ENCODE results near the gene FKBP1B.

The FKBP1B gene

GRCh38 chr2:24046930-24047702 is 2.4 kb upstream of the FKBP1B start, which contains the start of gene WDCP:
WDCP (minus strand) TSS chr2:24047391; CDS start chr2:24039494, 7,897 bp downstream.
- H2BK120ac ChIP-seq (ENCODE audit: low read depth, low read length) = no peak within 1 kb of the TSS
- no peaks in the 10 kb centered on the region for H3K9me3 ChIP-seq (replicated peaks in 1 of 2; ENCODE audit: control insufficient read depth in 2 of 2, insufficient read depth in 1 of 2, low read depth in 1 of 2, low read length in 2 of 2)
- H4K91ac ChIP-seq (ENCODE audit: low read depth, low read length, poor library complexity) = no peak within 1 kb of the TSS
- H3K27ac ChIP-seq (replicated peaks; ENCODE audit: low read length) = no peak within 1 kb of the TSS
- H3K23ac ChIP-seq (ENCODE audit: low read depth, low read length, poor library complexity) = peak within 1 kb of the TSS; percentile 73
- peaks cover 4% of the 10 kb centered on the region for H3K79me1 ChIP-seq (ENCODE audit: low read depth, low read length)
- peak within 1 kb of the TSS; percentile 87 for H4K8ac ChIP-seq (ENCODE audit: low read depth, low read length)
- no peak within 1 kb of the TSS for H3K4ac ChIP-seq (ENCODE audit: low read length)
- peak within 1 kb of the TSS; percentile 41 for H2BK12ac ChIP-seq (ENCODE audit: low read length)
- H3K36me3 ChIP-seq (replicated peaks in 1 of 2; ENCODE audit: control insufficient read depth in 2 of 2, insufficient read depth in 2 of 2, low read length in 2 of 2) = peaks cover 0 to 11% of the 10 kb centered on the region in 2 donors
- peak within 1 kb of the TSS; percentile 90 for H2BK5ac ChIP-seq (ENCODE audit: low read length)
- WGBS, 2 donors (ENCODE audit: extremely low coverage in 2 of 2, insufficient read length in 2 of 2, insufficient replicate concordance in 1 of 2) = no CpG with 5 or more reads among the region's 38 CpGs
- H3K9ac ChIP-seq (ENCODE audit: low read depth, low read length, poor library complexity) = peak within 1 kb of the TSS; percentile 97
- no peak within 1 kb of the TSS for H3K14ac ChIP-seq (ENCODE audit: low read length)
- no peak within 1 kb of the TSS for H2BK15ac ChIP-seq (ENCODE audit: low read length)
- H3K27me3 ChIP-seq (ENCODE audit: control insufficient read depth in 3 of 3, insufficient read depth in 3 of 3, low read depth in 1 of 3, low read length in 3 of 3) = peaks cover 0 to 8% (median 0%) of the 10 kb centered on the region in 3 experiments
- peak within 1 kb of the TSS; percentile 73 for H3K4me2 ChIP-seq (ENCODE audit: insufficient read depth, low read length, poor library complexity, severe bottlenecking)
- peak within 1 kb of the TSS; percentile 84 for H2AFZ ChIP-seq (ENCODE audit: low read length)
- H2AK5ac ChIP-seq (ENCODE audit: low read depth, low read length) = no peak within 1 kb of the TSS
- DNase-seq (ENCODE audit: low spot score) = peak; percentile 94
- H3K4me1 ChIP-seq (ENCODE audit: control insufficient read depth in 2 of 2, insufficient read depth in 1 of 2, low read depth in 1 of 2, low read length in 2 of 2) = peaks cover 2 to 5% of the 10 kb centered on the region in 2 donors
- peak within 1 kb of the TSS; percentile 70 to 92 for H3K4me3 ChIP-seq (ENCODE audit: low read length in 2 of 2)
- H3K18ac ChIP-seq (ENCODE audit: low read length) = peak within 1 kb of the TSS; percentile 85

GRCh38 chr2:24047703-24048033 is 1.9 kb upstream of the FKBP1B start:
- peaks cover 4% of the 10 kb centered on the region for H3K79me1 ChIP-seq (ENCODE audit: low read depth, low read length)
- no peak for DNase-seq (ENCODE audit: low spot score)
- peaks cover 2 to 5% of the 10 kb centered on the region in 2 donors for H3K4me1 ChIP-seq (ENCODE audit: control insufficient read depth in 2 of 2, insufficient read depth in 1 of 2, low read depth in 1 of 2, low read length in 2 of 2)
- no peak overlapping the region for H2BK12ac ChIP-seq (ENCODE audit: low read length)
- no CpG with 5 or more reads among the region's 8 CpGs for WGBS, 2 donors (ENCODE audit: extremely low coverage in 2 of 2, insufficient read length in 2 of 2, insufficient replicate concordance in 1 of 2)
- H3K18ac ChIP-seq (ENCODE audit: low read length) = no peak overlapping the region
- no peak overlapping the region for H3K27ac ChIP-seq (replicated peaks; ENCODE audit: low read length)
- H3K14ac ChIP-seq (ENCODE audit: low read length) = no peak overlapping the region
- H4K8ac ChIP-seq (ENCODE audit: low read depth, low read length) = peak overlapping the region; percentile 87
- H3K4me2 ChIP-seq (ENCODE audit: insufficient read depth, low read length, poor library complexity, severe bottlenecking) = peak overlapping the region; percentile 29
- H4K91ac ChIP-seq (ENCODE audit: low read depth, low read length, poor library complexity) = no peak overlapping the region
- peak overlapping the region; percentile 74 for H2AFZ ChIP-seq (ENCODE audit: low read length)
- H2BK120ac ChIP-seq (ENCODE audit: low read depth, low read length) = no peak overlapping the region
- no peak overlapping the region for H3K23ac ChIP-seq (ENCODE audit: low read depth, low read length, poor library complexity)
- peaks cover 0 to 11% of the 10 kb centered on the region in 2 donors for H3K36me3 ChIP-seq (replicated peaks in 1 of 2; ENCODE audit: control insufficient read depth in 2 of 2, insufficient read depth in 2 of 2, low read length in 2 of 2)
- no peak overlapping the region for H2AK5ac ChIP-seq (ENCODE audit: low read depth, low read length)
- H3K4ac ChIP-seq (ENCODE audit: low read length) = no peak overlapping the region
- no peak overlapping the region for H2BK15ac ChIP-seq (ENCODE audit: low read length)
- H3K27me3 ChIP-seq (ENCODE audit: control insufficient read depth in 3 of 3, insufficient read depth in 3 of 3, low read depth in 1 of 3, low read length in 3 of 3) = peaks cover 0 to 8% (median 0%) of the 10 kb centered on the region in 3 experiments
- no peak overlapping the region for H2BK5ac ChIP-seq (ENCODE audit: low read length)
- H3K9ac ChIP-seq (ENCODE audit: low read depth, low read length, poor library complexity) = no peak overlapping the region
- H3K4me3 ChIP-seq (ENCODE audit: low read length in 2 of 2) = peak overlapping the region in 1 of 2 donors; percentile 70
- H3K9me3 ChIP-seq (replicated peaks in 1 of 2; ENCODE audit: control insufficient read depth in 2 of 2, insufficient read depth in 1 of 2, low read depth in 1 of 2, low read length in 2 of 2) = no peaks in the 10 kb centered on the region

- Histone ChIP-seq H4K91ac (ENCODE audit: low read depth, low read length, poor library complexity) (no peak overlapping the region), H3K4ac (ENCODE audit: low read length) (no peak overlapping the region), H3K27me3 (ENCODE audit: control insufficient read depth in 3 of 3, insufficient read depth in 3 of 3, low read depth in 1 of 3, low read length in 3 of 3) (peaks cover 0 to 8% (median 0%) of the 10 kb centered on the region in 3 experiments), H2BK12ac (ENCODE audit: low read length) (no peak overlapping the region), H3K27ac (replicated peaks; ENCODE audit: low read length) (no peak overlapping the region), H2AK5ac (ENCODE audit: low read depth, low read length) (no peak overlapping the region), H3K36me3 (replicated peaks in 1 of 2; ENCODE audit: control insufficient read depth in 2 of 2, insufficient read depth in 2 of 2, low read length in 2 of 2) (peaks cover 0 to 3% of the 10 kb centered on the region in 2 donors), H2BK120ac (ENCODE audit: low read depth, low read length) (no peak overlapping the region), H3K79me1 (ENCODE audit: low read depth, low read length) (peaks cover 4% of the 10 kb centered on the region), H3K23ac (ENCODE audit: low read depth, low read length, poor library complexity) (no peak overlapping the region), H3K9me3 (replicated peaks in 1 of 2; ENCODE audit: control insufficient read depth in 2 of 2, insufficient read depth in 1 of 2, low read depth in 1 of 2, low read length in 2 of 2) (no peaks in the 10 kb centered on the region), H3K4me3 (ENCODE audit: low read length in 2 of 2) (peak overlapping the region; percentile 68 to 73), H3K18ac (ENCODE audit: low read length) (peak overlapping the region; percentile 42), H3K4me2 (ENCODE audit: insufficient read depth, low read length, poor library complexity, severe bottlenecking) (peak overlapping the region; percentile 89), H3K4me1 (ENCODE audit: control insufficient read depth in 2 of 2, insufficient read depth in 1 of 2, low read depth in 1 of 2, low read length in 2 of 2) (peaks cover 2 to 5% of the 10 kb centered on the region in 2 donors), H4K8ac (ENCODE audit: low read depth, low read length) (no peak overlapping the region), H2BK5ac (ENCODE audit: low read length) (no peak overlapping the region), H3K9ac (ENCODE audit: low read depth, low read length, poor library complexity) (no peak overlapping the region), H2BK15ac (ENCODE audit: low read length) (no peak overlapping the region), H2AFZ (ENCODE audit: low read length) (peak overlapping the region; percentile 98), H3K14ac (ENCODE audit: low read length) (no peak overlapping the region)
- no peak for DNase-seq (ENCODE audit: low spot score)
- WGBS, 2 donors (ENCODE audit: extremely low coverage in 2 of 2, insufficient read length in 2 of 2, insufficient replicate concordance in 1 of 2) = no CpG with 5 or more reads among the region's 23 CpGs
Measured at GRCh38 chr2:24048769-24049484, 614 bp upstream of the FKBP1B start.

Measured in neuronal stem cell (in vitro differentiated cells).